Fibroblast of the conjunctiva (primary cell): ENCODE measurements around the gene AP1B1.

Experiments
- DNase-seq: peaks from one replicate; pipeline ENCODE4 v3.0.0-alpha.2; 2010; ENCODE audit warnings: low read depth

AP1B1 gene

DNA sequence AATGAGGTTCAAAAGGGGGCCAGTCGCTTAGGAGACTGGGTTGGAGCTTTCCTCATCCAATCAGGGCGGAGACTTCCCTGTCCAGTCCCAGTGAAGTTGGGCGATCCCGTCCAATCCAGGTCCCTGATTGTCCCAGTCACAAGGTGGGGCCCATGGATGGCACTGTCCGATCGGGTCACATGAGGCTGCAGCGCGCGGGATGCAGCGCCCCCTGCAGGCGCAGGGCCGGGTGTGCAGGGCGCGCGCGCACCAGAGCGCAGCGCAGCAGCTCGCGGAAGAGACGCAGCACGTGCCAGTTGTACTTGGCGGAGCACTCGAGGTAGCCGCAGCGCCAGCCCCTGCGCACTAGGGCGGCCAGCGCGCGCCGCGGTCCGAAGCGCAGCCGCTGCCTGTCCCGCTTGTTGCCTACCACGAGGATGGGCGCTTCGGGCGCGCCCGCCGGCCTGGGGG lies 75.2 kb downstream of the AP1B1 start:
- DNase-seq: no peak

DNA sequence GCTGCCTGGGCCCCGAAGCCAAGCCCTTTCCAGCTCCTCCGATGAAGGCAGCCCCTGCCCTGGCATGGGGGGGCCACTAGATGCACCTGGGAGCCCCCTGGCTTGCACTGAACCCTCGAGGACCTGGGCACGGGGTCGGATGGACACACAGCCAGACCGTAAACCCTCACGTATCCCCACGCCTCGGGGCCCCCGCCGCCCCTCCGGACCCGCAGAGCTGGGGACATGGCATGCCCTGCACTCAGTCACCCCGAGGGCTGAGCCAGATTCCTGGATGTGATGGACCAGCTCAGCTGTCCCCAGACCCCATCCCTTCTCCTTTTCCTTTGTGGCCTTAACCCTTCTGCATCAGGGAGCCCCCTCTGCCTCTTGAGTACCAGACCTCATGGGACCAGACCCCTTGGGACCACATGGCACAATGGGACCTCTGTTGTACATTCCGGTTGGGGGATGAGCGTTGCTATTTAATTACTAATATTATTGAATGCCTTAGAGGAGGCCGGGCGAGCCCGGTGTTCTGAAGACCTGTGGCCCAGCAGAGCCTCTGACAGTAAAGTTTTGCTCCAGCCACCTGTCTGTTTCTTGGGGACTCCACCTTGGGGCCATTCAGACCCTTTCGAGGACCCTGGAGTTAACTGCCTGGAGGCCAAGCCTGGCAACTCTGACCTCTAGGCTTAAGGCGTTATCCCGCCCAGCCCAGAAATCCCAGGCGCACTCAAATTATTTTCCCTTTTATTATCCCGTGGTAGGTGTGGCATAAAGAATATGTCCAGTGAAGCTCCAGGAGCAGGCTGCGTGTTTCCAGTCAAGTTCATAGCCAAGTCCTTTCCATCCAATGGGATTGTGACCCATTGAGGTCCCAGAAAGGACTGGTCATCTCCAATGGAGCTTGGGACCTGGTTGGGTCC lies 75.9 kb downstream of the AP1B1 start:
- no peak for DNase-seq

DNA sequence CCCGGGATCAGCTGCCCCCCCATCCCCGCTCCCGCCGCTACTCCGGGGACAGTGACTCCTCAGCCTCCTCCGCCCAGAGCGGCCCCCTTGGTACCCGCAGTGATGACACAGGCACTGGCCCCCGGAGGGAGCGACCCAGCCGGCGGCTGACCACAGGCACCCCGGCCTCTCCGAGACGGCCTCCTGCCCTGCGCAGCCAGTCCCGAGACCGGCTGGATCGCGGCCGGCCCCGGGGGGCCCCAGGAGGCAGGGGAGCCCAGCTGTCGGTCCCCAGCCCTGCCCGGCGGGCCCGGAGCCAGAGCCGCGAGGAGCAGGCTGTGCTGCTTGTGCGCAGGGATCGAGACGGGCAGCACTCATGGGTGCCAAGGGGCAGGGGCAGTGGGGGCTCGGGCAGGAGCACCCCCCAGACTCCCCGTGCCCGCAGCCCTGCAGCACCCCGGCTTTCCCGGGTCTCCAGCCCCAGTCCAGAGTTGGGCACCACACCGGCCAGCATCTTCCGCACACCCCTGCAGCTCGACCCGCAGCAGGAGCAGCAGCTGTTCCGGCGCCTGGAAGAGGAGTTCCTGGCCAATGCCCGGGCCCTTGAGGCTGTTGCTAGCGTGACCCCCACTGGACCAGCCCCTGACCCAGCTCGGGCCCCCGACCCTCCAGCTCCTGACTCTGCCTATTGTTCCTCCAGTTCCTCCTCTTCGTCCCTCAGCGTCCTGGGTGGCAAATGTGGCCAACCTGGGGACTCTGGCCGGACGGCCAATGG lies 76.7 kb downstream of the AP1B1 start:
- no peak for DNase-seq

DNA sequence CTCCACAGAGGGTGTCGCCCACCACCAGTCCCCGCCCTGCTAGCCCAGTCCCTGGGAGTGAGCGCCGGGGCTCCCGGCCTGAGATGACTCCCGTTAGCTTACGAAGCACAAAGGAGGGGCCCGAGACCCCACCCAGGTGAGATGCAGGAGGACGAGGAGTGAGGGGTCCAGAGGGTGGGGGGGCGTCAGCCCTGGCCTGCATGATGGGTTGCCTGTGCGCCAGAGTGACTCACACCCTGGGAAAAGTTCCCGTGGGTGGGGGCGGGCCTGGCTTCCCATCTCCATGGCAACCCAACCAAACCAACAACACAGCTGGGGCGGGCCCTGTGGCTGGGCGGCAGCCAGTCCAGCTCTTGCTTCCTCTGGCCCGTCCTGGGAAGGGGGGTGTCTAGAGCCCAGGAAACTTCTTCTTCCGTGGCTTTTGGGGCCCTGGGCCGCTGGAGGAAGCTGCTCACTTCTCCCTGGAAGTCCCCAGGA lies 77.5 kb downstream of the AP1B1 start:
- DNase-seq: peak; percentile 96

DNA sequence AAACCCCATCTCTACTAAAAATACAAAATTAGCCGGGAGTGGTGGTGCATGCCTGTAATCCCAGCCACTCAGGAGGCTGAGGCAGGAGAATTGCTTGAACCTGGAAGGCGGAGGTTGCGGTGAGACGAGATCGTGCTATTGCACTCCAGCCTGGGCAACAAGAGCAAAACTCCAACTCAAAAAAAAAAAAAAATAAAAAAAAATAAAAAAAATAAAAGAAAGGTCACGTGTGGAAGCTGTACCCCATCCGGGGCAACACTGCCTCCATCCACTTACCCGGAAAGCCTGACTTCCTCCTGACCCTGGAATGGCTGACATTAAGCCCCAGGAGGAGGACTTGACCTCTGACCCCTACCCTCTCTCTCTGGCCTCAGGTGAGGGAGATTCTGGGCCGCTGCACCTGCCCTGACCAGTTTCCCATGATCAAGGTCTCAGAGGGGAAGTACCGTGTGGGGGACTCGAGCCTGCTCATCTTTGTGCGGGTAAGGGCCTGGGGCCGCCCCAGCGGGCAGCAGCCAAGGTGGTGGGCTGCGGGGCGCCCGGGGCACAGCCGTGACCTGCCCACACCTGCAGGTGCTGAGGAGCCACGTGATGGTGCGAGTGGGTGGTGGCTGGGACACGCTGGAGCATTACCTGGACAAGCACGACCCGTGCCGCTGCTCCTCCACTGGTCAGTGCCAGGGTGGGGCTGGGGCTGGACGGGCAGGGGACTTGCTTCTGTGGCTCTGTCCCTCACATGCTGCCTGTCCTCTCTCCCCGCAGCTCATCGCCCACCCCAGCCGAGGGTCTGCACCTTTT lies 78.1 kb downstream of the AP1B1 start:
- DNase-seq: no peak

DNA sequence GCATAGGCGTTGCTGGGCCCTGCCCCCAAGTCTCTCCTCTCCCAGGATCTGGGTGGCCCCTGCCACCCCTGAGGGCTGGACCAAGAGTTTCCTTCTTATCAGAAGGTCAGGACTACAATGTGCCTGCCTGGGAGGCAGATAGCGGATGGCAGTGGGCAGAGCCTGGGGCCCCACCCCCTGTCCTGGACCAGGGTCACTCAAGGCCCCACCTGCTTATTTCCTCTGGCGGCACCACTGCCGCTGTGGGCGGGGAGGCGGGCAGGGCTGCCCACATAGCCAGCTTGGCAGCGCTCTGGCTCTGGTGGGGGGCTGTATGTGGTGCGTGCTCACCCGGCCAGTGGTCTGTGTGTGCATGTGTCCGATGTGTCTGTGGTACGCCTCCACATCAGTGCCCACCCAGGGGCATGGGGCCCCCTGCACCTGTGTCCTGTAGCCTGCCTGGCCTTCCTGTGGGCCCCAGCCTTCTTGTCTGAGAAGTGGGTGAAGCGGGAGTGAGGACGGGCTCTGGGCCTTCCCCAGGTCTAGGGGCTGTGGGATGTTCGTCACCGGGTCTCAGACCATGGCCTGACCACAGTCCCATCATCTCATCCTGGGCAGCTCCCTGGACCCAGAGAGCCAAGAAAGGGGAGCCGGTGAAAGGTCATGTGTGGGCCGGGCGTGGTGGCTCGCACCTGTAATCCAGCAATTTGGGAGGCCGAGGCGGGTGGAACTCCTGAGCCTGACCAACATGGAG lies 78.9 kb downstream of the AP1B1 start:
- no peak for DNase-seq

DNA sequence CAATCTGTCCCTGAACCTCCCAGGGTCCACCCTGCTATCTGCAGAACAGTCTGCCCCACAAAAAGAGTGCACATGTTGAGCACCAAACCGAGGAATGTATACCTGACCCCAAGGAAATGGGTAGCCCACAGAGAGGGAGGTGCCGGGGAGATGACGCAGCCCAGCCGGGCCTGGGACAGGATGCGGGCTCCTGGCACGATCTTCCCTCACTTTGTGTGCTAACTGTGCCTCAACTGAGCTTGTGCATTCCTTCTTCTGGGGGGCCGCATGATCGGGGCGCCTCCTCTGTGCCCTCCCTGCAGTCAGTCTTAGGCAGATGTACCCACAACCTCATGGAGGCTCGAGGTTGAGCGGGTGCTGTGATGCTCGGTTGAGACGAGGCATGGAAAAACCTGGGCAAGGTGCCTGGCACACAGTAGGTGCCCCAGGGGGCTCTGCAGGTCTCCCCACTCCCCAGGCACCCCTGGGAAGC lies 79.5 kb downstream of the AP1B1 start:
- DNase-seq: no peak

DNA sequence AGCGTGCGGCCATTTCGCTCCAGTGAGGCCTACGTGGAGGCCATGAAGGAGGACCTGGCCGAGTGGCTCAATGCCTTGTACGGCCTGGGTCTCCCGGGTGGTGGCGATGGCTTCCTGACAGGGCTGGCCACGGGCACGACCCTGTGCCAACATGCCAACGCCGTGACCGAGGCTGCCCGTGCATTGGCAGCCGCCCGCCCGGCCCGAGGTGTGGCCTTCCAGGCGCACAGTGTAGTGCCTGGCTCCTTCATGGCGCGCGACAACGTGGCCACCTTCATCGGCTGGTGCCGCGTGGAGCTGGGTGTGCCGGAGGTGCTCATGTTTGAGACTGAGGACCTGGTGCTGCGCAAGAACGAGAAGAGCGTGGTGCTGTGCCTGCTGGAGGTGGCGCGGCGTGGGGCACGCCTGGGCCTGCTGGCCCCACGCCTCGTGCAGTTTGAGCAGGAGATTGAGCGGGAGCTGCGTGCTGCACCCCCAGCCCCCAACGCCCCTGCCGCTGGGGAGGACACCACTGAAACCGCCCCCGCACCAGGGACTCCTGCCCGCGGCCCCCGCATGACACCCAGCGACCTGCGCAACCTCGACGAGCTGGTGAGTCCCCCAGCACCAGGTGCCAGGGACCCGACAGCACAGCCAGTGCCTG lies 80.1 kb downstream of the AP1B1 start:
- DNase-seq: no peak

DNA sequence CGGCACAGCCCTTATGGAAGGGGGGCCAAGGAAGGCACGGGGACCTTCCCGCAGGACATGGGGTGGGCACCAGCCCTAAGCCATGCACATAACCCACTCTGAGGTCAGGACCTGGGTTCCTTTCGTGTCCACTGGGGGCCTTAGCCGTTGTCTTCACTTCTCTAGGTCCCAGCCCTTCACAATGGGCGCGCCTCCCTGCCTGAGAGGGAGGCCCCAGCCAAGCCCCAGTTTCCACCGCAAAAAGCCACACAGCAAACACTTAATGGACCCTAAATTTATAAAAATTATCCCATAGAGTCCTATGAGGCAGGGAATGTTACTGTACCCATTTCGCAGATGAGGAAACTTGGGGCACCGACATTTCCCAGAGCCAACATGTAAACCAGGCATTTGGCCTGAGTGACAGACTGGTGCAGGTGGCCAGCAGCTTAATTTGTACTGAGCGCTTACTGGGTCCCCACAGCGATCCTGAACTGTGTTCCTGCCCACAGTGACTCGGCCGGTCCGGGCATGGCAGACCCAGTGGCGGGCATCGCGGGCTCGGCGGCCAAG lies 80.7 kb downstream of the AP1B1 start:
- DNase-seq: no peak

DNA sequence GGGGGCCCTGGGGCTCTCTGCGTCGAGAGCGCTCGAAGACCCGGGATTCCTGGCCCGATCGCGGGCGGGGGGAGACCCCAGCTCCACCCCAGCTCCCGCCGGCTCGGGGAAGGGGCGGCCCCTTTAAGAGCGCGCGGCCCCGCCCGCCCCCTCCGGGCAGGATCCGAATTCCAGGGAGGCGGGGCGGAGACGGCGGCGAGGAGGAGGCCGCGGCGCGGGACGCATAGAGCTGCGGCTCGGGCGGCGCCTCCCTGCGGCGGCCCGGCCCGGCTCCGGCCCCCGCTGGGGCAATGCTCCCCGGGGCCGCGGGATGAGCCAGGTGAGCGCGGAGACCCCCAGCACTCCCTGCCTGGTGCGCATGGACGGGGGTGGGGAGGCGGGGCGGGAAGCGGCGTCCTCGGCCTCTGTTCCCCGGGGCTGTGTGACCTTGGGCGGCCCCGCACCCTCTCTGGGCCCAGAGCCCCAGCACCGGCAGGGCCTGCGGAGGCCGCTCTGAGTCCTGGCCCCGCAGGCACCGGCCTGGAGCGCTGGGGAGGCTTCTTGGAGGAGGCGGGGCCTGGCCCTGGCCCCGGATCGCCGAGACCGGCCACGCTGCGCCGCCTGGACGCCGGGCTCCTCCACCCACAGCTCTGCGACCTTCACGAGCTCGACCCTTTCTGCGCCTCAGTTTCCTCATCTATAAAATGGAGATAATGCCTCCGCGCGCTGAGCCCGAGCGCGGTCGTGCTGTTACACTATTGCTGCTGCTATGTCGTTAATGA lies 81.4 kb downstream of the AP1B1 start:
- DNase-seq: no peak

DNA sequence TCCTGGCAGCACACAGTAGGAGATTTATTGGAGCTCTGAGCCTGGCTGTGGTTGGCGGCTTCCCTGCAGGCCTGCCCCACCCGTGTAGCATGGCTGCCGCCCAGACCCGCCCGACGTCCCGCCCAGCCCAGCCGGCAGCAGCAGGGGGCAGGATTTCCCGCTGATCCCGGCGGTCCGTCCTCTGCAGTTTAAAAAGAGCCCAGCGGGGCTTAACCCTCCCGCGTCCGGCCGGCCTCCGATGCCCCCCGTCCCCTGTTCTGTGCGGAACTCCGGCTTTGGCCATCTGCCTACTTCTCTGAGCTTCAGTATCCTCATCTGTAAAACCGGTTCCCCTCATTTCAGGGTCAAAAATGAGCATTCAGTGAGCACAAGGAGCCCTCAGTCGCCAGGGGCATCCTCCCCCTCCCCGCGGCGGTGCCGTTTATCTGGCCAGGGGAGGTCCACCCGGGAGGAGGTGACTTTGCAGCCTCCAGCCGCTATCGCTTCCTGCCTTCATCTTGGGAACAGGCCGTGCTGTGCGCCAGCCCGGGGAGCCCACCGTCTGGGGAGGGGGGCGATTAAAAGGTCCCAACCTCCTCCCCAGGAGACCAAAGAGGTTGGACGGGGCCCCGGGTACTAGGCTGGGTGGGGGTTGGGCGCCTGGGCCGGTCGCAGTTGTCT lies 82.1 kb downstream of the AP1B1 start, which contains the start of gene GAS2L1:
Gene GAS2L1, plus strand, starts transcription at position 476 of the 660 bp plus-strand sequence. CDS start 1,456 bp downstream, outside the sequence.
- DNase-seq: peak; percentile 67

DNA sequence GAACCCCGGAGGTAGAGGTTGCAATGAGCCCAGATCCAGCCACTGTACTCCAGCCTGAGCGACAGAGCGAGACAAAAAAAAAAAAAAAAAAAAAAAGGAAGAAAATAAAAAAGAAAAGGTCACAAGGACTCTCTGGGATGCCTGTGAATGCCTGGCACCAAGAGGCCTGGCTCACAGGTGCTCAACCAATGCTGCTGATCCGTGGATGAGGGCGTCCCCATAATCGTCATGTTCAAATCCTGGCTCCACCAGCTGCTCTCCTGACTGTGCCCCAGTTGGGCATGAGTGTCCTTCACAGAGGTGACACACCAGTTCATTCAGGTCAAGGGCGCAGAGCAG lies 82.6 kb downstream of the AP1B1 start:
- DNase-seq: no peak

DNA sequence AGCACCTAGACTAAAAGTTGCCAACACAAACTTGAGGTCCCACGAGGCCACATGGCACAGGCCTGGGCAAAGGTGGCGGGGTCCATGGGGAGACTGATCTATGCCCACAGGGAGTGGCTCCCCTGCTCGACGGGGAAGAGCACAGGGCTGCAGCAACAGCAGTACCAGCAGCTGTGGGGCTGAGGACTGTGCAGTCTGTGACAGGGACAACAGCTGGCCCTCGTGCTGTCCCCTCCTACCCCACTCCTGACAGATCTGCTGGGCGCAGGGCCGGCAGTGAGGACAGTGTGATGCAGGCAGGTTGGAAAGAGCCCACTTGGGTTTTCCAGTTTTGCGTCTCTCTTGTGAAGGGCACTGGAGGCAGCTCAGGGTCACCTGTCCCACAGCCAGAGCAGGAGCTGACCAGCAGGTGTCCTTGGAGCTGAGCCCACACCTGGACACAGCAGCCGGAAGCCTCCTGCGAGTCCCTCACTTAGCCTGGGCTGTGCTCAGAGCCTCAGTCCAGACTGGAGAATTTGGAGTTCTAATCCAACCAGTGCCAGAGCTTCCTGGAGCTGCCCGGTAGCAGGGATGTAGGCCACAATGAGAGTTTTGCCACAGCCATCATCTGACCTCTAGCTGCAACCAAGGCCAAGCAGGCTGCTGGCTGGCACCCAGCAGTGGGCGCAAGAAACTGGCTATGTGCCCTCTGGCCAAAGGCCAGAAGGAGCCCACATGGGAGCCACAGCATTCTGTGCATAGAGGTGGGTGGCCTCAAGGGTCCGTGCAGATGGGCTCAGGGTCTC lies 85.5 kb downstream of the AP1B1 start:
- DNase-seq: no peak

DNA sequence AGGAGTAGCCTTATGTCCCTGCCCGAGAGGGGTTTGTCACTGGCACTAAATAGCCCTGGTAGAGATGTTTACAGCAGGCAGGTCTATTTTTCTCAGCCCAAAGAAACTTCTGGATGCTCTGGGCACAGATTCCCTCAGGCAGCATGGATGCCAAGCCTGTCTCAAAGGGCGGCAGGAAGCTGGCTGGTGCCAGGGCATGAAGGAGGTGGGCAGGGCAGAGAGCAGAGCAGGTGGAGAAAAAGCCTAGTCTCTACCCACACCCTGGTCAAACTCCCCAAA lies 86.0 kb downstream of the AP1B1 start:
- no peak for DNase-seq

DNA sequence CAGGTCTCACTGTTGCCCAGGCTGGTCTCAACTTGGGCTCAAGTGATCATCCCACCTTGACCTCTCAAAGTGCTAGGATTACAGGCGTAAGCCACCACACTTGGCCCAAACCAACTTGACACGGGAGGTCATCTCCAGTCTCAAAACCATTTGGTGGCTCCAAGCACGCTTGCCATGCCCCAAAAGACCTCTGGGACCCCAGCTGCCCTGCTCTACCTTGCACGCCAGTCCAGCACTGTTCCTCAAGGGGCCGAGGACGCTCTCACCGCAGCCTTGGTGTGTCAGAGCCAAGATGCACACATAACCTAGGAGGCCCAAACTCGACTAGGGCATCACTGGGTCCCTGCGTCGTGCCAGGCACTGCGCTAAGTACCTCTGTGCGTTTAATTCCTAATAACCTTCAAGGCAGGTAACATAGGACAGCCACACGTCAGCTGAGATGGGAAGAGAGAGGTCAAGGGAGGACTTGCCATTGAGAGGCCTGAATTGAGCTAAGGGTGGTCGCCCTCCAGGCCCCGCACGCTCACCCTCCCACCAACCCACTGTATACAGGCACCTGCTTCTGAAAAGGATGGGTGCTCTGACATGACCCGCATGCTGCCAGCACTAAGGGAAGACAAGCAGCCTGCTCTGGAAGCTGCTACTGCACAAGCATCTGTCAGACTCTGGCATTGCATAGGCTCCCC lies 86.5 kb downstream of the AP1B1 start:
- no peak for DNase-seq

DNA sequence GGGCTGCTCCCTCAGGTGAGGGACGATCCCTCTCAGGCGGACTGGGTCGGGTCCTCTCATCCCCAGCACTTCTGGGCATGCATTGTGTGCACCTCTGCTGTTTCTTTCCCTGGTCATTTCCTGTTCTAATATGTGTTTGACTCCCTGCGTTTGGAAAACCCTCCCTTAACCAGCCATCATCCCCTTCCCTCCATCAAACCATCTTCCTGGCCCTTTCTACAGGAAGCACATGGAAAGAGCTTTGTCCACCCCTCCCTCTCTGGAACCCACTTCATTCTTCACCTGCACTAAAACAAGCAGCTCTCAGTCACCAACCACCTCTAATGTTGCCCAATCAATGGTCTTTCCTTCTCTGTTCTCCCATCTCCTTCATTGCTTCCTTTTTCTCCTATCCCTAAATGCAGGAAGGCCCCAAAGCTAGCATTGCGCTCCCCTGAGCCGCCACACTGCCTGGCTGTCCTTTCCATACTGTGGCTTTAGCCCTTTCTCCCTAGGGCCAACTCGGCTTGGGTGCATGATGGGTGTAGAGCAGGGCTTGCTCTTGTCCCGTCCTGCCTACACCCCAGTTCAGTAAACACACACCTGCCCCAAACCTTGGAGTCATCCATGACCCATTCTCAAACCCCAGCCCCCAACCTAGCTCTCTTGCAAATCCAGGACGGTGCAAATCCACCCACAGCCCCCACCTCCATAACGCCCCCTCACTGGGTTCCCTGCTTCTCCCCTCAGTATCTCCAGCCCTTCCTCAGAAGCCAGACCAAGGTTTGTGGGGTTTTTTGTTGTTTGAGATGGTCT lies 87.4 kb downstream of the AP1B1 start:
- no peak for DNase-seq

DNA sequence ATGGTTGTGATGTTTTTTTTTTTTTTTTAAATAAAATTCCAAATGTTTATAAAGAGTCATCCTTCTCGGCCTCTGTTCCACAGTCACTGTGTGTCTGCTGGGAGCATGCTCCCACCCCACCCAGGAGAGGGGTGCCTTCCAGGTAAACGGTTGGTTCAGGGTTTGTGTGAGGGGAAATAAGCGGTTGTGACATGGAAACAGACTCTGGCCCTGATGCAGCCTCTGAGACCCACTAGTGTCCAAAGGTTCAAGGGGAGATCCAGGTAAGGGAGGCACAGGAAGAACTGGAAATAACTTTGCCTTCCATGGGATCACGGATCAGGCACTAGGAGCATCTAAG lies 87.9 kb downstream of the AP1B1 start:
- no peak for DNase-seq
